ENCODE results near the gene CALY.

GRCh38 chr10:133326745-133327650 is 9.7 kb downstream of the CALY start:
- TF ChIP-seq POLR2A (IDR thresholded peaks at IDR 0.05) = no peak
- no peak for TF ChIP-seq CTCF (IDR thresholded peaks at IDR 0.05)
